ENCODE data around the gene SCNN1G.

GRCh38 chr16:23156110-23156509, 26.4 kb upstream of the SCNN1G start:
- TF ChIP-seq EZH2 (IDR thresholded peaks at IDR 0.05; ENCODE audit: insufficient read depth, poor library complexity, severe bottlenecking) (no peak), EZH2phosphoT487 (IDR thresholded peaks at IDR 0.05; ENCODE audit: insufficient read depth, low read depth) (no peak)

Measured in GM23248 (cell line).